GM13977 (cell line): ENCODE data around the gene SLC6A20.

Experiments used
- DNase-seq: peaks from one replicate; pipeline ENCODE4 v3.0.0; 2012; ENCODE audit warnings: low spot score
- in situ Hi-C: fragments of 300-500 bp; cut with MboI; formaldehyde crosslinking; loops from one replicate; pipeline ENCODE4 v1.12.0; 2022; ENCODE audit warnings: low sequenced_read_pairs, low pct_unique_long_range_greater_than_20kb, mixed read lengths, inconsistent platforms; ENCODE audit not compliant: unreplicated experiment
- TF ChIP-seq, protein P1 (sequence below): IDR thresholded peaks from 2 replicates; pipeline ENCODE4 v1.5.1; 2012; ENCODE audit warnings: mild to moderate bottlenecking, control low read depth; ENCODE audit not compliant: insufficient read depth; ENCODE audit errors: extremely low read depth, missing control alignments

Gene SLC6A20

GRCh38 chr3:45716790-45717336 lies 79.5 kb downstream of the SLC6A20 start:
- DNase-seq = no peak
- TF ChIP-seq, protein P1, sequence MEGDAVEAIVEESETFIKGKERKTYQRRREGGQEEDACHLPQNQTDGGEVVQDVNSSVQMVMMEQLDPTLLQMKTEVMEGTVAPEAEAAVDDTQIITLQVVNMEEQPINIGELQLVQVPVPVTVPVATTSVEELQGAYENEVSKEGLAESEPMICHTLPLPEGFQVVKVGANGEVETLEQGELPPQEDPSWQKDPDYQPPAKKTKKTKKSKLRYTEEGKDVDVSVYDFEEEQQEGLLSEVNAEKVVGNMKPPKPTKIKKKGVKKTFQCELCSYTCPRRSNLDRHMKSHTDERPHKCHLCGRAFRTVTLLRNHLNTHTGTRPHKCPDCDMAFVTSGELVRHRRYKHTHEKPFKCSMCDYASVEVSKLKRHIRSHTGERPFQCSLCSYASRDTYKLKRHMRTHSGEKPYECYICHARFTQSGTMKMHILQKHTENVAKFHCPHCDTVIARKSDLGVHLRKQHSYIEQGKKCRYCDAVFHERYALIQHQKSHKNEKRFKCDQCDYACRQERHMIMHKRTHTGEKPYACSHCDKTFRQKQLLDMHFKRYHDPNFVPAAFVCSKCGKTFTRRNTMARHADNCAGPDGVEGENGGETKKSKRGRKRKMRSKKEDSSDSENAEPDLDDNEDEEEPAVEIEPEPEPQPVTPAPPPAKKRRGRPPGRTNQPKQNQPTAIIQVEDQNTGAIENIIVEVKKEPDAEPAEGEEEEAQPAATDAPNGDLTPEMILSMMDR = no peak
- in situ Hi-C loops = no loop called here

GRCh38 chr3:45715945-45716344 lies 80.4 kb downstream of the SLC6A20 start:
- TF ChIP-seq, protein P1 = no peak
- no peak for DNase-seq
- in situ Hi-C loops = no loop called here

- TF ChIP-seq, protein P1 = no peak
- in situ Hi-C loops = no loop called here
- DNase-seq = no peak
These were observed 83.8 kb downstream of the SLC6A20 start for GRCh38 chr3:45712434-45713110.

DNA sequence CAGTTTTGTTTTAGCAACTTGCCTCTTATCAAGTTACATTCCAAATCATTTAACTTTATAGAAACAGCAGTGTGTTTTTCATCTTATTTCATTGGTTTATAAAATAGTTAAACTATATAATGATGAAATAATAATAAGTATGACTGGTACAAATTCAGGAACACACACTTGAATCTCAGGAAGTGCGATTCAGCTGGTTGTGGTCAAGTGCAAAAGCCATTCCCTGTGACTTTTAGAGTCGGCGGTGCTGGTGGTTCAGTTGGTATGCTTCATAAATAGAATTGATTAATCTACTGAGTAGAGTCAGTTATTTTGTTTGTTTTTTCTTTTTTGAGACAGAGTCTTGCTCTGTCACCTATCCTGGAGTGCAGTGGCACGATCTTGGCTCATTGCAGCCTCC lies 84.4 kb downstream of the SLC6A20 start:
- no peak for DNase-seq
- in situ Hi-C loops = no loop called here
- TF ChIP-seq, protein P1 = no peak

DNA sequence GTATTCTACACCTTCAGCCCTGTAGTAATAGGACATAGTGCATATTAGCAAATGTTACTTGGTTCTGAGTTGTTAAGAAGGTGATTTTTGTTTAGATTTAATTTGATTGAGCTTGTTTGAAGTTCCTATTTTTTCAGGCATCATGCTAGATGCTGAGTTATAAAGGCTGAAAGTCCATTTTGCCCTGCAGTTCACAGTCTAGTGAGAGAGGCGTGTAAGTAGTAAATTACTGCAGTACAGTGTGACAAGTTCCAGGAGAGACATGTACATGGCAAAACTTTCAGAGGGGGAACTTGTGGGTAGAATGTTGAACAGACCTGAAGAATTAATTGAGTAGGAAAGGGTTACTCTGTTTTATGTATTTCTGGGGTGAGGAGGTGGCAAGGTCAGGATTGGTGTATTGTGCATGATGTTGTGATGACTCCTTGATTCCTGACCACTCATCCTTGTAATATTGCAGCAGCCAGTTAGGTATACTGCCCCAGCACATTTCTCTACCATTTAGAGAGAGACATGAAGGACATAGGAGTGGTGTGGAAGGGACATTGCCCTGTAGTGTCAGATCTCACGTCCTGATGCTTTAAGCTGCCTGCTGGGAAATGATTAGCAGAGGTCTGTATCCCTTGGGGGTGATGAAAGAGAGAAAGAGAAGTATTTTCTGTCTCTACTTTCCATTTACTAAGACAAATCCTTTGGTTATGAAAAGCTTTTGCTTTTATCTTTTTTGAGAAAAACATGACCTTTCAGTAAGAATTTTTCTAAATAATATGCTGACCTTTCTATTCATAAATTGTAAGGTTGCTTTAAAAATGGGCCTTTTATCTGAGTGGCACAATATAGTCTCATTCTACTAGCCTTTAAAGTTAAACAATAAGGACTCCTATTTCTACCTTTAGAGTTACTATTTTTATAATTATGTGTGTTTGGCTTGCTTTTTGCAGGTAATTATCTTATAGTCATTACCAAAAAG lies 90.2 kb downstream of the SLC6A20 start:
- TF ChIP-seq, protein P1 = no peak
- no peak for DNase-seq
- in situ Hi-C loops = no loop called here
